ENCODE results near the gene TMC1.
A peak's percentile ranks its signal among the peaks of the same experiment; 100 is the strongest.
"Not testable (repeated sequence)": the region's sequence is repeated elsewhere in the genome, so short reads cannot be mapped to it uniquely, and the experiment has no call there.

The TMC1 gene

GRCh38 chr9:72800328-72800994 is 279.1 kb downstream of the TMC1 start:
- no peak for TF ChIP-seq CTCF (IDR thresholded peaks at IDR 0.05; ENCODE audit: low read depth, low read length)
- Histone ChIP-seq H3K9me3 (ENCODE audit: severe bottlenecking) (no peaks in the 10 kb centered on the region), H3K27me3 (ENCODE audit: insufficient read depth, low read depth, severe bottlenecking) (no peaks in the 10 kb centered on the region), H3K27ac (no peak overlapping the region), H3K36me3 (no peaks in the 10 kb centered on the region), H3K4me3 (ENCODE audit: low read depth, low read length) (no peak overlapping the region)
- no peak for DNase-seq

- Histone ChIP-seq H3K4me3 (ENCODE audit: low read depth, low read length) (no peak overlapping the region), H3K27me3 (ENCODE audit: insufficient read depth, low read depth, severe bottlenecking) (no peaks in the 10 kb centered on the region)
These were observed 283.8 kb downstream of the TMC1 start for GRCh38 chr9:72805238-72805637.

GRCh38 chr9:72806313-72806809 is 285.0 kb downstream of the TMC1 start:
- H3K4me3 ChIP-seq (ENCODE audit: low read depth, low read length); DNase-seq; H3K27ac ChIP-seq; H3K27me3 ChIP-seq (ENCODE audit: insufficient read depth, low read depth, severe bottlenecking); H3K9me3 ChIP-seq (ENCODE audit: severe bottlenecking); H3K36me3 ChIP-seq: not testable (repeated sequence)

More at GRCh38 chr9:72805238-72805637, 283.8 kb downstream of the TMC1 start:
- Histone ChIP-seq H3K27ac (no peak overlapping the region), H3K9me3 (ENCODE audit: severe bottlenecking) (no peaks in the 10 kb centered on the region), H3K36me3 (no peaks in the 10 kb centered on the region)
- no peak for DNase-seq
- no peak for TF ChIP-seq CTCF (IDR thresholded peaks at IDR 0.05; ENCODE audit: low read depth, low read length)

GRCh38 chr9:72807765-72808445 is 286.5 kb downstream of the TMC1 start:
- Histone ChIP-seq H3K4me3 (ENCODE audit: low read depth, low read length) (no peak overlapping the region), H3K27me3 (ENCODE audit: insufficient read depth, low read depth, severe bottlenecking) (no peaks in the 10 kb centered on the region), H3K9me3 (ENCODE audit: severe bottlenecking) (no peaks in the 10 kb centered on the region), H3K36me3 (no peaks in the 10 kb centered on the region), H3K27ac (no peak overlapping the region)
- DNase-seq: no peak
- TF ChIP-seq CTCF (IDR thresholded peaks at IDR 0.05; ENCODE audit: low read depth, low read length): 0 out of 2 replicates have a peak, but pooled peaks have one; percentile 4

GRCh38 chr9:72808446-72808768 is 287.0 kb downstream of the TMC1 start:
- TF ChIP-seq CTCF (IDR thresholded peaks at IDR 0.05; ENCODE audit: low read depth, low read length): no peak
- Histone ChIP-seq H3K27ac (no peak overlapping the region), H3K4me3 (ENCODE audit: low read depth, low read length) (no peak overlapping the region), H3K27me3 (ENCODE audit: insufficient read depth, low read depth, severe bottlenecking) (no peaks in the 10 kb centered on the region), H3K9me3 (ENCODE audit: severe bottlenecking) (no peaks in the 10 kb centered on the region), H3K36me3 (no peaks in the 10 kb centered on the region)
- DNase-seq: no peak

GRCh38 chr9:72809586-72809985 is 288.2 kb downstream of the TMC1 start:
- no peaks in the 10 kb centered on the region for H3K9me3 ChIP-seq (ENCODE audit: severe bottlenecking)
- no peak overlapping the region for H3K27ac ChIP-seq
- no peak for DNase-seq
- no peak overlapping the region for H3K4me3 ChIP-seq (ENCODE audit: low read depth, low read length)
- no peaks in the 10 kb centered on the region for H3K27me3 ChIP-seq (ENCODE audit: insufficient read depth, low read depth, severe bottlenecking)
- no peak for TF ChIP-seq CTCF (IDR thresholded peaks at IDR 0.05; ENCODE audit: low read depth, low read length)
- H3K36me3 ChIP-seq: no peaks in the 10 kb centered on the region

All from WERI-Rb-1 (cell line).